ENCODE results near the gene CRACR2B.

CRACR2B gene

DNA sequence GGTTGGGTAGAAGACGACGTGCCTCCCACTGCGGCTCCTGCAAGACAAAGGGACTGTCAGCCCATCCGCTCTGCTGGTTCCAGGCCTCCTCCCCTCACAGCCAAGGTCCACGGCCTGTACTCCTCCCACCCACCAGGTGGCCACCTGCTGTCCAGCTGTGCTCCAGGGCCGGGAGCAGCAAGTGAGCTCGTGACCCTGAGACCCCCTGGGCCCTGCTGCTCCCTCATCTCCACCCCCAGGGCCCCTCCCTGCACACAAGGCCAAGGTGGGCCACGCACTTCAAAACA, 42.4 kb downstream of the CRACR2B start:
- DNase-seq: no peak

DNA sequence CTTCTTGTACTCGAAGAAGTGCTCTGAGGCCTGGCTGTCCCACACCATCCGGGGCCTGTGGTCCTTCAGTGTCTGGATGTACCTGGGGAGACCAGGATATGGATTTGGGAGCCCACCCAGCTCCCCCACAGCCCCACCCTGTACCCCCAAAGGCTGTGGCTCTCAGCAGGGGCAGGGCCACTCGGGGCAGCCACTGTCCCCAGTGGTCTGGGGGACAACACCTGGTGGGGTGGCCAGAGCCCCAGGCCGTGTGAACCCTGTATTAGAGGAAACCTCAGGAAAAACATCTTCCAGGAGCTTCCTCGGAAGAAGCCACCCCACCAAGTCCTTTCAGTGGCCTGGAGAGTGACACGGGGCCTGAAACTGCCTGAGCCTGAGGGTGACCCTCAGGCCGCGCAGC, 42.7 kb downstream of the CRACR2B start:
- DNase-seq: no peak

DNA sequence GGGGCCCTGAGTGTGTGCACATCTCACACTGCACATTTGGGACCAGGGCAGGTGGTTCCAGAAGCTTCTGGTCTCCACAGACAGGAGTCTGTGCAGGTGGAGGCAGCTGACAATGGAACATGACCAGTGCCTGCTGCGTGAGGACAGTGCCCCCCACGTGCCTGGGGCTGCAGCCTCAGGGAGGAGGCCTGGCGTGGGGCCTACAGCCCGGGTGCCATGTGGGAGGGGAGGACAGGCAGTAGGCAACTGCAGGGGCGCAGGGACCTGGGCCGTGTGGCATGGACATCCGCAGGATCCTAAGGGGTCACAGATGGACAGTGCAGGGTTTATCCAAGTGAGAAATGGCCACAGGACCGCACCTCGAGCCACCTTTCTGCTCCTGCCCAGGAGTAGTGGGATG, 43.8 kb downstream of the CRACR2B start:
- DNase-seq: no peak

DNA sequence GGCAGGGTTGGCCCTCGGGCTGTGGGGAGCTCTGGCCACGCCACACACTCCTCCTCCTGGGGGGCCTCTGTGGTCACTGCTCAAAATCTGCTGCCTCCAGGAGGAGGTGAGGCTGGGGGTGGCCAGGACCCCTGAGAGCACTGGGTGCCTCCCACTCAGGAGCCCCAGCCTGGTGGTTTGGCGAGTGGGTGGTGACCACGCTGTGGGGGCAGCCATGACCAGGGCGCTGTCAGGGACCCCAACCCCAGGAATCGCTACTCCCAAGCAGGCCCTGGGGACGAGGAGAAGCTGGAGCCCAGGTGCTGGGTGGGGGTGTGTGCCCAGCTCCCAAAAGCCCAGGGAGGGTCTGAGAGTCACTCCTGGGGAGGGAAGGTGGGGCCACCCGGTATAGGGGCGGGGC, 45.1 kb downstream of the CRACR2B start:
- DNase-seq: no peak

DNA sequence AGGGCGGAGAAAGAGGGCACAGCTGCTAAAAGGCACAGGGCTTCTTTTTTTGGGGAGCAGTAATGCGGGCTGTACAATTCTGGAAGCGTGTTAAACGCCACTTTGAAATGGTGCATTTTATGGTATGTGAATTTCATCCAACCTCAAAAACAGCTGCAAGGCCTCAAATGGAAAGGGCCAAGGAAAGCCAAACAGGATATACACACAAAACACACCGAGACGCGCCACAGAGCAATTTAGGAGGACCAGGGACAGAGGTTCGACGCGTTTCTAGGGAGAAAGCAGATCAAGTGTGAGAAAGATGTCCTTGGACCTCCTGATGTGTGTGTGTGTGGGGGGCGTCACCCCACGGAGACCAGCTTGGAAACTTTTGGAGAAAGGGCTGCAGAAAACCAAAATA, 46.0 kb downstream of the CRACR2B start:
- DNase-seq: no peak

DNA sequence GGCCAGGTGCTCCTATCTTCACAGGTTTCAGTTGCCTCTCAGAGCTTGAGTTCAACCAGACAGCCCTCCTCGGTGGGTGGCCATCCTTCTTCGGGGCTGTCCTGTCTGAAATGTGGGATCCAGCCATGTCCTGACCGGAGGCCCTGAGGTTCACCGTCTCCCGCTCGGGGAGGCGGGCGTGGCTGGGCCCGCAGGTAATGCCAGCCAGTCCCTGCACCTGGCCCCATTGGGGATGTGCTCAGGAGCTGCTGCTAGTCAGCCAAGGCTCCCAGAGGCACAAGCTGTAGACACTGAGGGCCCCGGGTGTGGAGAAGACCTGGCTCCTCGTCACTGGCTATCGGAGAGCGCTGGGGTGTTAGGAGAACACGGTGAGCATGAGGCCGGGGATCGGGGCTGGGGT, 47.5 kb downstream of the CRACR2B start:
- no peak for DNase-seq

DNA sequence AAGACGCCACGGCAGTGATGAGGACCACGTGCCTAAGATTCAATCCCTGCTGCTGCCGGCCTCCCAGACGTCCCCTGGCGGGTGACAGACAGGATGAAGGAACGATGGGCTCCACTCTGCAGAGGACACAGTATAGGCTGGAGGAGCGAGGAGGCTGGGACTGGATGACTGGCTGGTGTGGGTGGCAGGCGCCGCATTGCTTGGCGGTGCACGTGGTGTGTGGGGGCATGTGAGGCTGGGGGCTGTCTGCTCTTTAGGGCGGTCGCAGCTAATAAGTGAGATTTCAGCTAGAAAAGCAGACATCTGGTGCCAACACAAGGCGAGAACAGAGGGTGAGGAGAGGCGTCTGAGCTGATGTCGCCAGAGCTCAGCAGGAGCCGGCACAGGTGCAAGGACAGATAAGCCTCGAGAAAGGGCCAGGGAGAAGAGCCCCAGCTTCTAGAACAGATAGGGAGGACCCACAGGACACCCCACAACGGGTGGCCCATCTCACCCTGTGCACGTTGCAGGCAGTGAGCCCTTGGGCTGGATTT, 48.1 kb downstream of the CRACR2B start:
- DNase-seq: peak; percentile 74 to 83

DNA sequence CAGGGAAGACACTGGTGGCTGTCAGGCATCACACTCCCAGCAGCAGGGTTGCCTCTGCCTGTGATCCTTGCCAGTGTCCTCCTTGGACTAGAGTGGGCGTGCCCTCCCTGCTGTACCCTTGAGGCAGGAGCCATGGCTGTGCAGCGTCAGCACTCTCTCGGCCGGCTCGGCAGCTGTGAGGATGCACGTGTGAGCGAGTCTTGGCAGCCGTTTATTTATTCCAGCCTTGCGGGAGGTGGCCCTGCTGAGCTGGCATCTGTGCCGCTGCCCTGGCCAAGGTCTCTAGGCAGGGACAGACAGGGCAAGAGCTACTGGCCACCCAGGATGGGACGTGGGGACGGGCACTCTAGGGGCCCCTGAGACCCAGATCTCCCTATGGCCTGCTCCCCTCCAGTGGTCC, 48.8 kb downstream of the CRACR2B start:
- DNase-seq: peak; percentile 72 to 75

DNA sequence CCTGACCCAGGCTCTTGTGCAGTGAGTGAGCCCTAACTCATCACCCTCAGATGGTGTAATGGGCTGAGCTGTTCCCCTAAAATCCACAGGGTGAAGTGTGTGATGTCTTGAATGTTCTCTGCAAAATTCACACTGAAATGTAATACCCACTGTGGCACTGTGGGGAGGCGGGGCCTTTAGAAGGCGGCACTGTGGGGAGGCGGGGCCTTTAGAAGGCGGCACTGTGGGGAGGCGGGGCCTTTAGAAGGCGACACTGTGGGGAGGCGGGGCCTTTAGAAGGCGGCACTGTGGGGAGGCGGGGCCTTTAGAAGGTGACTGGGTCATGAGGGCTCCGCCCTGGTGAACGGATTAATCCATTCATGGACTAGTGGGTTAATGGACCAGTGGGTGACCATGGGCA, 49.8 kb downstream of the CRACR2B start:
- DNase-seq: no peak

DNA sequence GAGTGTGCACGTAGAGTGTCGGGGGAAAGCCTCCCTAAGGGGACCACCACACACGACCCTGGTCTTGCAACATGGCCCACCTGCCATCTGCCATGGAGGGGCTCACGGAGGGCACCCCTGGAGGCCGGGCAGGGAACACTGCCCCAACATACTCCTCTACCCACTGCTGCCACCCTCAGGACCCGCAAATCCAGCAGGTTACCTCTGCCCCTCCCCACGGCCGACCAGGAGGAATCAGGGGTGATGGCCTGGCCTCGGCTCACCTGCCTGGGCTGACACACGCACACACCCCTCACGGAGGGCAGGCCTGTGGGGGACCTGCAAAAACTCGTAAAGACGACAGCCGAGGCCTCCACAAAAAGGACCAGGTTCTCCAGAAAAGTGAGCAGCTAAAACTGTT, 52.7 kb downstream of the CRACR2B start:
- no peak for DNase-seq

Measured in NCI-H524 (cell line).